HL-60 (cell line): ENCODE data around the gene NIPBL.

Experiments used
- DNase-seq, 2 experiments: peaks; one replicate each; pipeline ENCODE4 v3.0.0-alpha.2; 2010 to 2020; ENCODE audit warnings: low read depth in 1 of 2, low spot score in 1 of 2
- H3K27ac ChIP-seq: fragments of 250-450 bp; sonication (Bioruptor Pico); replicated peaks from 2 replicates; pipeline ENCODE4 v1.5.1; 2020; ENCODE audit warnings: mild to moderate bottlenecking, moderate library complexity
- H3K27me3 ChIP-seq: fragments of 250-450 bp; sonication (Bioruptor Pico); 2 replicates; pipeline ENCODE4 v1.5.1; 2021; ENCODE audit warnings: mild to moderate bottlenecking, moderate library complexity; ENCODE audit not compliant: insufficient read depth, poor library complexity, severe bottlenecking
- H3K4me3 ChIP-seq: replicated peaks from 2 replicates; pipeline ENCODE4 v1.5.1; 2011; ENCODE audit warnings: mild to moderate bottlenecking, control low read depth, low read length; ENCODE audit not compliant: insufficient read depth
- CTCF ChIP-seq: IDR thresholded peaks from one replicate; pipeline ENCODE4 v1.5.1; 2011; ENCODE audit warnings: low read length, control low read depth, inconsistent platforms; ENCODE audit not compliant: insufficient read depth
- GABPA ChIP-seq: IDR thresholded peaks from 2 replicates; pipeline ENCODE4 v1.6.1; 2012; ENCODE audit warnings: low read depth
- POLR2AphosphoS5 ChIP-seq: IDR thresholded peaks from 2 replicates; pipeline ENCODE4 v1.6.1; 2012; ENCODE audit warnings: low read depth
- REST ChIP-seq: IDR thresholded peaks from 2 replicates; pipeline ENCODE4 v1.6.1; 2012; ENCODE audit warnings: low read depth; ENCODE audit not compliant: insufficient replicate concordance
- SPI1 ChIP-seq: IDR thresholded peaks from 2 replicates; pipeline ENCODE4 v1.6.1; 2012; ENCODE audit warnings: low read depth, mild to moderate bottlenecking, borderline replicate concordance

The NIPBL gene

GRCh38 chr5:36936309-36936708 lies 59.7 kb downstream of the NIPBL start:
- H3K4me3 ChIP-seq = no peak overlapping the region
- TF ChIP-seq POLR2AphosphoS5 (no peak), REST (no peak), CTCF (no peak), SPI1 (no peak), GABPA (no peak)
- H3K27me3 ChIP-seq = no peaks in the 10 kb centered on the region
- no peak overlapping the region for H3K27ac ChIP-seq
- DNase-seq = no peak

- Histone ChIP-seq H3K27ac (no peak overlapping the region), H3K27me3 (no peaks in the 10 kb centered on the region), H3K4me3 (no peak overlapping the region)
- DNase-seq = no peak
- no peak for TF ChIP-seq REST
- TF ChIP-seq GABPA = no peak
- no peak for TF ChIP-seq POLR2AphosphoS5
- TF ChIP-seq SPI1 = no peak
- TF ChIP-seq CTCF = no peak
Measured at GRCh38 chr5:36938129-36938528, 61.6 kb downstream of the NIPBL start.

- no peak for DNase-seq
- Histone ChIP-seq H3K4me3 (no peak overlapping the region), H3K27me3 (no peaks in the 10 kb centered on the region), H3K27ac (no peak overlapping the region)
- TF ChIP-seq POLR2AphosphoS5 (no peak), SPI1 (no peak), CTCF (no peak), GABPA (no peak), REST (no peak)
Measured at GRCh38 chr5:36939969-36940858, 63.6 kb downstream of the NIPBL start.
